Dendritic cell treated with granulocyte-macrophage colony-stimulating factor and Interleukin-4, amounts not matched to agents 40 ng/mL and 50 ng/mL, for 4 days (primary cell): Measurements from ENCODE around the gene CTDSP2.
A peak's percentile ranks its signal among the peaks of the same experiment; 100 is the strongest.
"Not testable (repeated sequence)": the region's sequence is repeated elsewhere in the genome, so short reads cannot be mapped to it uniquely, and the experiment has no call there.

ENCODE experiments used
- H3K27ac Mint-ChIP-seq: one replicate; pipeline ENCODE4 v1.8.0; 2022; ENCODE audit warnings: mild to moderate bottlenecking, mixed read lengths
- H3K27me3 Mint-ChIP-seq: one replicate; pipeline ENCODE4 v1.8.0; 2022; ENCODE audit warnings: mild to moderate bottlenecking, mixed read lengths
- H3K36me3 Mint-ChIP-seq: one replicate; pipeline ENCODE4 v1.8.0; 2022; ENCODE audit warnings: low read depth, mixed read lengths
- H3K4me1 Mint-ChIP-seq: one replicate; pipeline ENCODE4 v1.8.0; 2022; ENCODE audit warnings: low read depth, mixed read lengths
- H3K4me3 Mint-ChIP-seq: one replicate; pipeline ENCODE4 v1.8.0; 2022; ENCODE audit warnings: mild to moderate bottlenecking, moderate library complexity, mixed read lengths
- H3K9me3 Mint-ChIP-seq: one replicate; pipeline ENCODE4 v1.8.0; 2022; ENCODE audit warnings: mixed read lengths
- intact Hi-C: fragments of 100-400 bp; cut with micrococcal nuclease; formaldehyde crosslinking; loops from one replicate; pipeline ENCODE4 v1.15.0; 2022

The CTDSP2 gene

DNA sequence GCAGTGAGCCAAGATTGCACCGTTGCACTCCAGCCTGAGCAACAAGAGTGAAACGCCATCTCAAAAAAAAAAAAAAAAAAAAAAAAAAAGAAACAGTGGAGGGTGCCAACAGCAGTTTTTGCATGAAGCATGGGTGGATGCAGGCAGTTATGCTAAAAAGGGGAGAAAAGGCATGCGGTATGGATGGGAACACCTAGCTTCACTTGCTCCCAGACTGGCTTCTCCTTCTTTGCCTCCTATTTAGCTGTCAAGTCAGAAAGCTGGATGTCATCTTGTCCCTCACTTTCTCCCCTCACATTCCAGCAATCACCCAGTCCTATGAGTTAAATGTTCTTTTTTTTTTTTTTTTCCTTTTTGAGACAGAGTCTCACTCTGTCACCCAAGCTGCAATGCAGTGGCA is 71.5 kb downstream of the CTDSP2 start:
- Mint-ChIP-seq H3K4me3 (no peak overlapping the region), H3K27me3 (no peaks in the 10 kb centered on the region), H3K9me3 (no peaks in the 10 kb centered on the region), H3K36me3 (peaks cover 66% of the 10 kb centered on the region), H3K27ac (peak overlapping the region; percentile 58), H3K4me1 (peaks cover 81% of the 10 kb centered on the region)
- intact Hi-C loops, result no loop called here

DNA sequence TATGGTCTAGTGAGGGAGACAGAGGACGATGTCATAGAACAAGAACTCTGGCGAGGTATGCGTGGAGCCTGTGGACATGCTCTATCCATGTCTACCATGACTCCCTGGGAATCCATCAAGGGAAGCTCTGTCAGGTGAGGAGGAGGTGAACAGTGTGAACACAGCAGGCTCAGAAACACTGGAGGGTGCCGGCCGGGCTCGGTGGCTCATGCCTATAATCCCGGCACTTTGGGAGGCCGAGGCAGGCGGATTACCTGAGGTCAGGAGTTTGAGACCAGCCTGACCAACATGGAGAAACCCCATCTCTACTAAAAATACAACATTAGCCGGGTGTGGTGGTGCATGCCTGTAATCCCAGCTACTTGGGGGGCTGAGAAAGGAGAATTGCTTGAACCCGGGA is 71.9 kb downstream of the CTDSP2 start:
- H3K27ac Mint-ChIP-seq, intact Hi-C loops, H3K27me3 Mint-ChIP-seq, H3K9me3 Mint-ChIP-seq, H3K4me3 Mint-ChIP-seq: not testable (repeated sequence)
- peaks cover 66% of the 10 kb centered on the region for H3K36me3 Mint-ChIP-seq
- H3K4me1 Mint-ChIP-seq, result peaks cover 81% of the 10 kb centered on the region

- intact Hi-C loops, result loop anchor here (2.0 kb wide), 1 partner anchor 16 kb away; no protein-coding TSS in a partner anchor
- peaks cover 7% of the 10 kb centered on the region for H3K27me3 Mint-ChIP-seq
- peaks cover 81% of the 10 kb centered on the region for H3K4me1 Mint-ChIP-seq
- peak within 1 kb of the TSS; percentile 92 for H3K27ac Mint-ChIP-seq
- H3K4me3 Mint-ChIP-seq, result peak within 1 kb of the TSS; percentile 92
- peaks cover 68% of the 10 kb centered on the region for H3K36me3 Mint-ChIP-seq
- H3K9me3 Mint-ChIP-seq, result no peaks in the 10 kb centered on the region
These were observed 73.9 kb downstream of the CTDSP2 start, which contains the start of gene EEF1AKMT3 for GRCh38 chr12:57772429-57773322. Gene EEF1AKMT3, plus strand, starts transcription at chr12:57772614. Its CDS starts 111 bp downstream, at chr12:57772725.

DNA sequence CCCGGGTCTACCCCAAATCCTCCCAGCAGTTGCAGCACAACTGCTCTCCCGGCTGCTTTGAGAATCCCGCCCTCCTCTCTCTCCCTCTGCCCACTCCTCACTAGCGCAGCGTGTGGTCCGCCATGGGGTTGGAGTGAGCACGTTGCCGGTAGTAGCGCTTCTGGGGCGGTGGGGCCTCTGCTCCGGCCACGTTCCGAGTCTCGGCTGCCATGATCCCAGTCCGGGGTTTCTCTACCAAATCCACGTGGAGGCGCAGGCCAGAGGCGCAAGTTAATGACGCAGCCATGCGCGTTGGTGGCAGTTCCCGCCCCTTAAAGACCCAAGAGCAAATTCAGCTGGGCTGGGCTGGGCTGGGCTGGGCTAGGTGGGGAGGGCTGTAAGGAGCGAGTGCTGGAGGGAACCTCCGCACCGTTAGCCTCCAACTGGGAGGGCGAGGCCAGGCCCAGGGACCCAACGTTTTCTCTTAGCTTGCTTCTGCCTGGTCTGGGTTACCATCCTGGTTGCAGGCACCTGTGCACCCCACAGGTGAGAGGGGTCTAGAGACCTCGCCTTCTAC is 74.6 kb downstream of the CTDSP2 start, which contains the start of gene METTL1:
Gene METTL1, minus strand, starts transcription at position 233 of the 556 bp plus-strand sequence. Its CDS starts 22 bp downstream, at position 211.
- Mint-ChIP-seq H3K9me3 (no peaks in the 10 kb centered on the region), H3K4me1 (peaks cover 81% of the 10 kb centered on the region), H3K27me3 (peaks cover 14% of the 10 kb centered on the region), H3K27ac (peak within 1 kb of the TSS; percentile 92), H3K36me3 (peaks cover 61% of the 10 kb centered on the region), H3K4me3 (peak within 1 kb of the TSS; percentile 92)
- intact Hi-C loops, result loop anchor here (2.0 kb wide), 1 partner anchor 15 kb away; no protein-coding TSS in a partner anchor

DNA sequence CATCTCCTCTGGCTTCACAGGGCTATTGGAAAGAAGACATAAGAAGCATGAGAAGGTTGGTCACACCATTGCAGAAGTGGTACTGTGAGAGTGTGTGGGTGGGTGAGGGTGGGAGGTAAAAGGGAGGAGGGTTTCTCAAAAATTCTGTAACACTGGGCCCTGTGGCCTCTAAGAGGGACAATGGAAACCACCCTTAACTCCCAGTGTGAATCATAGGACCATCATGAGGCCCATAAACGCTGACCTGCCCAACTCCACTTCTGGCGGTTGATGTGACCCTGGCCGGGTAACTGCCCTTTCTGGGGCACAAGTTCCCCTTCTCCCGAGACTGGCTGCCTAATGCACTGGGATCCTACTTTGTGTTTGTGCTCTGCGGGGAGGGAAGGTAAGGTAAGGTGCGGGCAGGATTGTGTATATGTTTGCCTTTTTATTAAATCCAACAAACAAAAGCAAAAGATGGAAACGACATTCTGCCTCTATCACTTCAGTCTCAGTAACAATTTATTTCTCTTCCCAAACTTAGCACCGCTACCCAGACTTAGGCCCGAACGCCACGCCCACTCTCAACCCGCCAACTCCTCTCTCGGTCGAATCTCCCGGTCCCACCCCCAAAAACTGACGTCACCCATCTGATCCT is 75.2 kb downstream of the CTDSP2 start:
- peak overlapping the region; percentile 92 for H3K27ac Mint-ChIP-seq
- no peaks in the 10 kb centered on the region for H3K9me3 Mint-ChIP-seq
- H3K27me3 Mint-ChIP-seq, result peaks cover 20% of the 10 kb centered on the region
- intact Hi-C loops, result no loop called here
- H3K4me1 Mint-ChIP-seq, result peaks cover 81% of the 10 kb centered on the region
- peak overlapping the region; percentile 92 for H3K4me3 Mint-ChIP-seq
- H3K36me3 Mint-ChIP-seq, result peaks cover 55% of the 10 kb centered on the region

DNA sequence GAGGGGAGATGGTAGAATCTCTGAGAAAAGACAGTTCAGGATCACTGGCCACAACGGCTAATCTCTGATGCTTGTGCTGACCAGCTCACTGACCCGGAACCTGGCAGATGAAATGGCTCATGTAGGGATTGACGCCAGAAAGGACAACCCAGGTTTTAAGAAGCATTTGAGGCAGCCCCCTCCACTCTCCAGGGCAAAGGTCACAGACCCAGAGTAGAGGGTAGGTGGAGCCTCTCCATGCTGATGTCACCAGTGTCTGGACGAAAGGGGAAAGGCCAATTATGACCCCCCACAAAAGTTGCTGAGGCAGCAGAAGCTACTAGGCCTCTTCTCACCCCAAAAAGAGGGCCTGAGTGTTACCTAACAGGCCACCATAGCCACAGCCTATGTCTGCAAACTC is 75.8 kb downstream of the CTDSP2 start:
- Mint-ChIP-seq H3K27me3 (peaks cover 26% of the 10 kb centered on the region), H3K27ac (peak overlapping the region; percentile 92), H3K4me3 (no peak overlapping the region), H3K36me3 (peaks cover 49% of the 10 kb centered on the region), H3K9me3 (no peaks in the 10 kb centered on the region), H3K4me1 (peaks cover 81% of the 10 kb centered on the region)
- intact Hi-C loops, result no loop called here
